ENCODE measurements around the gene RAI14. TPM values are rescaled to one million over a fixed set of nuclear protein-coding genes. Genes with fewer than 3 reads are reported as not detected.
"Not testable (repeated sequence)": the region's sequence is repeated elsewhere in the genome, so short reads cannot be mapped to it uniquely, and the experiment has no call there.

The RAI14 gene
- total RNA-seq, 4 donors from 2014 or later: 16.4 to 32.2 (median 18.8) TPM

DNA sequence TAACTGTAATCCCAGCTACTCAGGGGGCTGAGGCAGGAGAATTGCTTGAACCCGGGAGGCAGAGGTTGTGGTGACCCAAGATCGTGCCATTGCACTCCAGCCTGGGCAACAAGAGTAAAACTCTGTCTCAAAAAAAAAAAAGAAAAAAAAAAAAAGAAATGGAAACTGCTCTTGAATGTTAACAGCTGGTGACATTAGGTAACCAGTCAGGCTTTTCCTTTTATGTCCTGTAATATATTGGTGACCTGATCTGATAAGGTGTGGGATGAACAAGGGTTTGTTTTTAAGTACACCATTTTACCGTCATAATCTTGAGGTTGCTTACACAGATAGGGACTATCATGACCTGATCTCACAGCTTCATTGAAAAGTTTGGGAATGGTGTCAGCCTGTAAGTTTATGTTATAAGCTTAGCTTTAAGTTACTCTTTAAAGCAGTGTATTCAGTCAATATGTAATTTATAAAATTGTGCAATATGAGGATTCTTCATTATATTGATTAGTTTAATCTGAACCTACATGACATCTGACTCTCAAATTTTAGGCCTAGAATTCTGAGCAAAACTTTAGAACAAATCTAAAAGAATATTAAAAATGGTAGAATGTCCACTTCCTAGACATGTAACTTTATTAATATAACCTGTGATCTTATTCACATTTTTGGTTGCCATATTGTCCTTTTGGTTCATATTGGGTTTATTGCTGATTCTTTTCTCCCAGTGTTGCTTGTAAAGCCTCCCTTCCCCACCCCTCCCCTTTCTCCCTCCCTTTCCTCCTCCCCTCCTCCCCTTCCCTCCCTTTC lies 41.4 kb downstream of the RAI14 start:
- no peak for ATAC-seq (ENCODE audit: low FRiP score)
- no peak for TF ChIP-seq CTCF (IDR thresholded peaks at IDR 0.05)
- DNase-seq (ENCODE audit: low spot score): no peak

- TF ChIP-seq CTCF (IDR thresholded peaks at IDR 0.05): no peak
- DNase-seq (ENCODE audit: low spot score): no peak
- no peak for ATAC-seq (ENCODE audit: low FRiP score)
These were observed 41.9 kb downstream of the RAI14 start for GRCh38 chr5:34698109-34698419.

DNA sequence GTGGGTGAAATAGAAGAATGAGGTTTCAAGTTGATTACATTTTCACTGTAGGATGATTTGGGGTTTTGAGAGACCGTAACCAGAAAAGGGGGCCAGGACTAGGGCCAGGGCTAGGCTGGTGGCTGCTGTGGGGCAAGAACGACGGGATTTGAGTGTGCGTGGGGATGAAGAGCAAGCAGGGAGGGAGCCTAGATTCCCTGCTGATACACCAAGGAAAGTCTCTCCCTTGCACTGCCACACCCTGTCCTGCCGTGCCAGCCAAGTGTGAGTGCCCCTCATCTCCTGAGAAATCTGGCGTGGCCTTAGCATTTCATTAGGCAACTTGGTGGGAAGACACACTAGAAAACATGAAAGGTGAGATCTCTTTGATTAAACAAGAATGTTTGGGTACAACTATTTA lies 42.6 kb downstream of the RAI14 start:
- TF ChIP-seq CTCF (IDR thresholded peaks at IDR 0.05): no peak
- DNase-seq (ENCODE audit: low spot score) (no peak), ATAC-seq (ENCODE audit: low FRiP score) (no peak)

DNA sequence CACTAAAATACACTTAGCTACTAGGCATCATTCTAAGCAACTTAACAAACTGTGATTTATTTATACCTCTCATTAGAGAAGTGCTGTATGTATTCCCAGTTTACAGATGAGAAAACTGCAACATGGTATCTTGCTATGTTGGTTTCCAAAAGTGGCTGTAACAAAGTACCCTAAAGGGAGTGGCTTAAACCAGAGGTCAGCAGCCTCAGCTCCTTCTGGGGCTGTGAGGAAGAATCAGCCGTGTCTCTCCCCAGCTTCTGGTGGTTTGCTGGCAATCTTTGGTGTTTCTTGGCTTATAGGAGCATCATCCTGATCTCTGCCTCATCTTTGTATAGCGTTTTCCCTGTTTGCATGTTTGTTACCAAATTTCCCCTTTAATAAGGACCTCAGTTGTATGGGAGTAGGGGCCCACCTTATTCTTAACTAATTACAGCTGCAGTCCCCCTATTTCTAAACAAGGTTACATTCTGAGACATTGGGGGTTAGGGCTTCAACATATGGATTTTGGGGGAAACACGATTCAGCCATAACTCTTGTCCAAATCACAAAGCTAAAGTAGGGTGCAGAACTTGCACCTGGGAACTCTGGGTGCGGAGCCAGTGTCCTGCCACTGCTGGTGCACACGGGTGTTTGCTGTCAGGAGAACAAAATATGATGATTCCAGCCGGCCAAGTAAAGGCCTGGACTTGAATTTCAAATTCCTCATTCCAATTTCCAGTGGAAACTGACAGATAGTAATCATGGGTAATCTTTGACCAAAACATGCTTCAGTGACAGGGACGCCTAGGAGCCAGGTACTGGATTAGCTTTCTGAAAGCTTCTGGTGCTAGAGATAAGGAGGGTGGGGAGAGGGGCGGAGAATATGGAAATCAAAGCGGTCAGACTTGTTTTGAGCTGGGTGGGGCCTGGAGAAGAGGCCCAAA lies 43.3 kb downstream of the RAI14 start:
- TF ChIP-seq CTCF (IDR thresholded peaks at IDR 0.05): no peak
- DNase-seq (ENCODE audit: low spot score): no peak
- ATAC-seq (ENCODE audit: low FRiP score): no peak

GRCh38 chr5:34700078-34700452 lies 43.9 kb downstream of the RAI14 start:
- no peak for ATAC-seq (ENCODE audit: low FRiP score)

DNA sequence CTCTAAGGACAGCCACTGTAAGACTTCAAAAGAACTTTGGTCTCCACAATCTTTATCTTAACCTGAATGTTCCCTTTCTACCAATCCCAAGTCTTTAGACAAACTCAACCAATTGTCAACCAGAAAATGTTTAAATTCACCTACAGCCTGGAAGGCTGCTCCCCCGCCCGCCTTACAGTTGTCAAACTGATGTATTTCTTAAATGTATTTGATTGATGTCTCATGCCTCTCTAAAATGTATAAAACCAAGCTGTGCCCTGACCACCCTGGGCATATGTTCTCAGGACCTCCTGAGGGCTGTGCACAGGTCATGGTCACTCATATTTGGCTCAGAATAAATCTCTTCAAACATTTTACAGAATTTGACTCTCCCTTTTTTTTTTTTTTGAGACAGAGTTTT lies 45.3 kb downstream of the RAI14 start:
- not testable (repeated sequence) for ATAC-seq (ENCODE audit: low FRiP score); DNase-seq (ENCODE audit: low spot score)

More at GRCh38 chr5:34700078-34700452, 43.9 kb downstream of the RAI14 start:
- no peak for TF ChIP-seq CTCF (IDR thresholded peaks at IDR 0.05)
- no peak for DNase-seq (ENCODE audit: low spot score)

- ATAC-seq (ENCODE audit: low FRiP score): no peak
- no peak for TF ChIP-seq CTCF (IDR thresholded peaks at IDR 0.05)
- no peak for DNase-seq (ENCODE audit: low spot score)
These were observed 47.9 kb downstream of the RAI14 start for GRCh38 chr5:34703767-34704713.

Data from omental fat pad (tissue), 4 donors.